ELR (cell line): ENCODE results near the gene PATE4.
"Not testable (repeated sequence)": the region's sequence is repeated elsewhere in the genome, so short reads cannot be mapped to it uniquely, and the experiment has no call there.

Source experiments
- DNase-seq: peaks from one replicate; pipeline ENCODE4 v3.0.0-alpha.2; 2015; ENCODE audit warnings: low read depth

Gene PATE4, protein sequence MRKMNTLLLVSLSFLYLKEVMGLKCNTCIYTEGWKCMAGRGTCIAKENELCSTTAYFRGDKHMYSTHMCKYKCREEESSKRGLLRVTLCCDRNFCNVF

DNA sequence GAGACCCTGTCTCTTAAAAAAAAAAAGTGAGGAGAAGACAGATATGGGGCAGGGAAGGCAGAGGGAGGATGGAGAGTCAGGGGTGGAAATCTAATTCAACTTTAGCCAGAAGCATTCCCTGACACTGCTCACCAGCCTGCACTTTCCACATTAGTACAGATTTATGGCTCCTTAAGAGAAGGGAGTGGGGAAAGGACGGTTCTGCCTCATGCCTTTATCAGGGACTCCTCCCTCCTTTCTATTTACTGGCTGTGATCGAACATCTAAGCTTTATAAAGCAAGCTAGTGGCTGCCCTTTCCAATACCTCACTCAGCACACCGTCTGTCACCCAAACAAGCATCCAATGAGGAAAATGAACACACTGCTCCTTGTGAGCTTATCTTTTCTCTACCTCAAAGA is at the start of gene PATE4:
TSS of gene PATE4 (plus strand) at position 301 of the 400 bp plus-strand sequence. CDS start at position 345, 44 bp downstream.
- DNase-seq = no peak

DNA sequence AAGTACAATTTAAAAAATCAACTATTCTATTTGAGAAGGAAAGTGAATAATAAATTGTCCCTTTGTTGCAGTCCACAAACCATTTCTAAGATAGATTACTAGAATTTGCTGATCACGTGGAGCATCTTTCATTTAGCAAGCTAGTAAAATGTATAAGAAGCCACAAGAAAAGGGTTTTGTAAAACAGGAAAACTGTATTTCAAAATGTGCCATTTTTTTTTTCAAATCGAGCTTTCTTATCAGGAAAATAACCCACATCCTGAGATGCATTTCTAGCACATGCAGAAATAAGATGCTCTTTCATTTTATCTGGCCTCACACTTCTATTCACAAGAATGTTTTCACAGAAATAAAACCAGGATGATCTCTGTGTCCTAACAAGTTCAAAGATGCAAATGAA is 48.4 kb upstream of the PATE4 start:
- no peak for DNase-seq

DNA sequence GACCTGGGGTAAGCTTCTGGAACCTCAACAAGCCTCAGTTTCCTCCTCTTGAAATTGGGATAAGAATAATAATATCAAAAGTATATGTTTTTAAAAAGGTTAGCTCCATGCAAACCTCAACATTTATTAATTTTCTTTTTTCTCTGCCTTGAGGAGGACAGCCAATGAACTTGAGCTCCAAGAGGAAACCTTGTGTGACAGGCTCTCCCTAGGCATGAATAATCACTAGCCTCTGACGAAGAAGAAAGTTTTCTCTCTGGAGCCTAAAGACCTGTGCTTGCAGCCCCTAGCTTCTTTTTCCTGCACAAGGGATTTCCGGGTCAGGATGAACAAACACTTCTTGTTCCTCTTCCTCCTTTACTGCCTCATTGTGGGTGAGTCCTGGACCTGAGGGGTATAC is 45.3 kb upstream of the PATE4 start, which contains the start of gene PATE3:
TSS of gene PATE3 (plus strand) at position 301 of the 400 bp plus-strand sequence. CDS start at position 326, 25 bp downstream.
- DNase-seq = no peak

DNA sequence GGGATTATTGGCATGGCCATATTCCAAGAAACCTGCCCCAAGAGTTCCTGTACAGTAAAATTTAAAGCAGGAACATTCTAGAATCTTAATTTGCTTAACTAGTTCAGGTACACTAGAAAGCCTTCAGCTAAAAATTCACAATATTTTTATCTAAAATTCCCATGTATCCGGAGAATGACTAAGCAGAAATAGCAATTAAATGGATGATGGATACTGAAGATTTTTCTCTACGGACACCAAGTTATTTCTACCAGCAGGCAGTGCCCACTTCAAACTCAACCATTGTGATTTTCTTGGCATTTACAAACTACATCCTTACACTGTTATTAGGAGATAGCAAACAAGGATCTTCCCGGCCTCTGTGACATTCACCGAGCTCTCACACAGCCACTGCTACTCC is 42.3 kb upstream of the PATE4 start:
- DNase-seq = no peak

DNA sequence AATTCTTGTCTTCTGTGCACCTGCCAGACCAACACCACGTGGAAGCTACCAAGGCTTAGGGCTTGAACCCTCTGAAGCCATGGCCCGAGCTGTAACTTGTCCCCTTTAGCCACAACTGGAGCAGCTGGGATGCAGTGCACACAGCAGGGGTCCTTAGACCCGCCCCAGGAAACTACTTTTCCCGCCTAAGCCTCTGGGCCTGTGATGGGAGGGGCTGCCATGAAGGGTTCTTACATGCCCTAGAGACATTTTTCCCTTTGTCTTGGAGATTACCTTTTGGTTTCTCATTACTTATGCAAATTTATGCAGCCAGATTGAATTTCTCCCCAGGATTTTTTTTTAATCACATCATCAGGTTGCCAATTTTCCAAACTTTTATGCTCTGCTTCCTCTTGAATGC is 35.5 kb upstream of the PATE4 start:
- no peak for DNase-seq

DNA sequence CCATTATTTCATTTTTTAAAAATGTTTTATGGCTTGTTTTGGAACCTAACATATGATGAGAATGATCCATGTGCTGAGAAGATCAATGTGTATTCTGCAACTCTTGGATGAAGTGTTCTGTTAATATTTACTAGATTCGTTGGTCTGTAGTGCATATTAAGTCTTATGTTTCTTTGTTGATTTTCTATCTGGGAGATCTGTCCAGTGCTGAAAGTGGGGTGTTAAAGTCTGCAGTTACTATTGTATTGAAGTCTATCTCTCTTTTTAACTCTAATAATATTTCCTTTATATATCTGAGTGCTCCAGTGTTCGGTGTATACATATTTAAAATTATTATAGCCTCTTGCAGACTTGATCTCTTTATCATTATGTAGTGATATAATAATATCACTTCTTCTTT is 33.3 kb upstream of the PATE4 start:
- DNase-seq = no peak

DNA sequence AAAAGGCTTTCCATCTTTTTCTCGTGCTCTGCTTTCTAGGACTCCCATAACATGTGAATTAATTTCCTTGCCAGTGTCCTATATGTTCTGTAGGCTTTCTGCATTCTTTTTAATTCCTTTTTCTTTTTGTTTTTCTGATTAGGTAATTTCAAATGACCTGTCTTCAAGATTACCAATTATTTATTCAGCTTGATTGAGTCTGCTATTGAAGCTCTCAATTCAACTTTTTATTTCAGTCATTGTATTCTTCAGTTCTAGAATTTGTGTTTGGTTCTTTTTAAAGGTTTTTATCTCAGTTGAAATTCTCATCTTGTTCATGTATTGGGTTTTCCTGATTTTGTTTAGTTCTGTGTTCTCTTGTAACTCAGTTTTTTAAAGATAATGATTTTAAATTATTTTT is 30.7 kb upstream of the PATE4 start:
- no peak for DNase-seq

DNA sequence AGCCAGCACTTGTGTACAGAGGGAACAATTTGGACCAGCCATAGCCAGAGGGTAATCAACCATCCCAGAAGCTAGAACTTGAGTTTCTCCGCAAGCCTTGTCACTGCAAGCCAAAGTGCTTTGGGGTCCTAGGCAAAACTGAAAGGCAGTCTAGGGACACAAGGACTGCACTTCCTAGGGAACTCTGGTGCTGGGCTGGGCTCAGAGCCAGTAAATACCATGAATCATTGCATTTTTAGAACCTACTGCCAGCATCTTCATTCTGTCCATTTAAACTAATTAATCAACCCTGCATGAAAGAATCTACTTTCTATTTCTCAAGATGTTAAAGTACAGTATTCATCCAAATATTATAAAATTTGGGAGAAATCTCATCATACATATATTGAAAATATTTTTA is 25.2 kb upstream of the PATE4 start:
- DNase-seq = peak; percentile 4

DNA sequence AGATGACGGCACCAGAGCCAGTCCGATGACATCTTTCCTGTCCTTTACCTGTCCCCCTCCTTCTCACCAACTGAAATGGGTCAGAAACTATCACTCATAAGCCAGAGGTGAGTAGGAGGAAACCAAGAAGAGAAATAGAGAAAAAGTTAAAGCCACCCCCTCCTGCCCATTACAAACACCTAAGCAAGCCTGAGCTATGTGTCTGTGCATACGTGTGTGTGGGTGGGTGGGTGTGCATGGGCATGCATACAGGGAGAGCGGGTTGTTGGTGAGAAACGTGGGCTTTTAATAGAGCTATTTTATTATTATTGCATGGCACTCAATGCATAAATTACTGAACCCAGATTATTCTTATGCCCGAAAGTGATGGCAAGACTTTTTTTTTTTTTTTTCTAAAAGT is 2.6 kb downstream of the PATE4 start:
- DNase-seq = no peak

DNA sequence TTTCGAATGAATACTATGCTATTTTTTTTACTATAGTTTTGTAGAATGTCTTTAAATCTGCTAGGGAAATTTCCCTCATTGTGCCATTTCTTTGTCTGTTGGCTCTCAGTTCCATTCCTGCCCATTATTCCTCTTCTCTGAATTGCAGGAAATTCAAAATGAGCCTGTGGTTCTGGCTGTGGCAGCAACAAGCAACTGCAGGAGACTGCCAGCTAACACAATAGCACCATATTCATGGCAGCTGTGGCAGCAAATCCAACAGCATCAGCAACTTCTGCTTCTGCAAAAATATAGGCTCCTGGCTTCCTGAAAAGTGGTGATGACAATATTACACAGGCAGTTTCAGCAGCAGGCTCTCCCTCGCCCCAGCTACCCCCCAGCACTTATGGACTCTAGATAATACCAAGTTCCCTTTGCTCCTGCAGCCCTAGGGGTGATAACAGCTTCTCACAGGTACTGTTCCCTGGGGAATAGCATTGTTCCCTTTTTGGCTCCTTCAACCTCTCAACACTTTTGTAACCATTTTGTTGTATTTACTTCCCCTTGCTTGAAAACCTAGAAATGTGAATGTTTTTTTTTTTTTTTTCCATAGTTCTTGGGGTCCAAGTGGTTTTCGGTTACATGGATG is 9.3 kb downstream of the PATE4 start:
- DNase-seq = no peak

DNA sequence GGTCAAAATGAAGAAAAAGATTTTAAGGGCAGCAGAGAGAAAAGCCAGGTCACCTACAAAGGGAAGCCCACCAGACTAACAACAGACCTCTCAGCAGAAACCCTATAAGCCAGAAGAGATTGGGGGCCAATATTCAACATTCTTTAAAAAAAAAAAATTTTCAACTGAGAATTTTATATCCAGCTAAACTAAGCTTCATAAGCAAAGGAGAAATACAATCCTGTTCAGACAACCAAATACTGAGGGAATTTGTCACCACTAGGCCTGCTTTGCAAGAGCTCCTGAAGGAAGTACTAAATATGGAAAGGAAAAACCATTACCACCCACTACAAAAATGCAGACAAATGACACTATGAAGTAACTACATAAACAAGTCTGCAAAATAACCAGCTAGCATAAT is 13.1 kb downstream of the PATE4 start:
- no peak for DNase-seq

DNA sequence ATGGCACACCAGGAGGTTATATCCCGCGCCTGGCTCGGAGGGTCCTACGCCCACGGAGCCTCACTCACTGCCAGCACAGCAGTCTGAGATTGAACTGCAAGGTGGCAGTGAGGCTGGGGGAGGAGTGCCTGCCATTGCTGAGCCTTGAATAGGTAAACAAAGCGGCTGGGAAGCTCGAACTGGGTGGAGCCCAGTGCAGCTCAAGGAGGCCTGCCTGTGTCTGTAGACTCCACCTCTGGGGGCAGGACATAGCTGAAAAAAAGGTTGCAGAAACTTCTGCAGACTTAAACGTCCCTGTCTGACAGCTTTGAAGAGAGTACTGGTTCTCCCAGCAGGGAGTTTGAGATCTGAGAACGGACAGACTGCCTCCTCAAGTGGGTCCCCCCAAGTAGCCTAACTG is 24.6 kb downstream of the PATE4 start:
- not testable (repeated sequence) for DNase-seq

DNA sequence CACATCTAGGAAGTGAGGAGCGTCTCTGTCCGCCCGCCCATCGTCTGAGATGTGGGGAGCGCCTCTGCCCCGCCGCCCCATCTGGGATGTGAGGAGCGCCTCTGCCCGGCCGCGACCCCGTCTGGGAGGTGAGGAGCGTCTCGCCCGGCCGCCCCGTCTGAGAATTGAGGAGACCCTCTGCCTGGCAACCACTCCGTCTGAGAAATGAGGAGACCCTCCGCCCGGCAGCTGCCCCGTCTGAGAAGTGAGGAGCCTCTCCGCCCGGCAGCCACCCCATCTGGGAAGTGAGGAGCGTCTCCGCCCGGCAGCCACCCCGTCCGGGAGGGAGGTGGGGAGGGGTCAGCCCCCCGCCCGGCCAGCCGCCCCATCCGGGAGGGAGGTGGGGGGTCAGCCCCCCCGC is 29.7 kb downstream of the PATE4 start:
- DNase-seq = not testable (repeated sequence)

DNA sequence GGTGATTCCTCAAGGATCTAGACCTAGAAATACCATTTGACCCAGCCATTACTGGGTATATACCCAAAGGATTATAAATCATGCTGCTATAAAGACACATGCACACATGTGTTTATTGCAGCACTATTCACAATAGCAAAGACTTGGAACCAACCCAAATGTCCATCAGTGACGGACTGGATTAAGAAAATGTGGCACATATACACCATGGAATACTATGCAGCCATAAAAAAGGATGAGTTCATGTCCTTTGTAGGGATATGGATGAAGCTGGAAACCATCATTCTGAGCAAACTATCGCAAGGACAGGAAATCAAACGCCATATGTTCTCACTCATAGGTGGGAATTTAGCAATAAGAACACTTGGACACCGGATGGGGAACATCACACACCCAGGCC is 32.2 kb downstream of the PATE4 start:
- DNase-seq = not testable (repeated sequence)

DNA sequence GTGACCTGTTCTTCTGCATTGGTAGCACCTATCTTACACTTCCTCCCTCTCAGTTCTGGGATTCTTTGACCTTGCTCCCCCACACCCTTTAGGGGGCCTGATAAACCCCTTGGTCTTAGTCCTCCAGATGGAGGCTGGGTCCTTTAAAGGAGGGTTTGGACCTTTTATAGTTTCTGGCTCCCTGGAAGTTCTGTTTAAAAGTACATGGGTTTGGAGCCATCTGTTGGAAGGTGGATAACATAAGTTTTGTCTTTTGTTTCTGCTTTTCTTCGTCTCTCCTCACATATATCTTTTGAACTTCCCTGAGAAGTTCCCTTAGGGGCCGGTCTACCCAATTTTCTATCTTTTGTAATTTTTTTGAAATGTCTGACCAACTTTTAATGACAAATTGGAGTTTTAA is 36.4 kb downstream of the PATE4 start:
- DNase-seq = no peak

DNA sequence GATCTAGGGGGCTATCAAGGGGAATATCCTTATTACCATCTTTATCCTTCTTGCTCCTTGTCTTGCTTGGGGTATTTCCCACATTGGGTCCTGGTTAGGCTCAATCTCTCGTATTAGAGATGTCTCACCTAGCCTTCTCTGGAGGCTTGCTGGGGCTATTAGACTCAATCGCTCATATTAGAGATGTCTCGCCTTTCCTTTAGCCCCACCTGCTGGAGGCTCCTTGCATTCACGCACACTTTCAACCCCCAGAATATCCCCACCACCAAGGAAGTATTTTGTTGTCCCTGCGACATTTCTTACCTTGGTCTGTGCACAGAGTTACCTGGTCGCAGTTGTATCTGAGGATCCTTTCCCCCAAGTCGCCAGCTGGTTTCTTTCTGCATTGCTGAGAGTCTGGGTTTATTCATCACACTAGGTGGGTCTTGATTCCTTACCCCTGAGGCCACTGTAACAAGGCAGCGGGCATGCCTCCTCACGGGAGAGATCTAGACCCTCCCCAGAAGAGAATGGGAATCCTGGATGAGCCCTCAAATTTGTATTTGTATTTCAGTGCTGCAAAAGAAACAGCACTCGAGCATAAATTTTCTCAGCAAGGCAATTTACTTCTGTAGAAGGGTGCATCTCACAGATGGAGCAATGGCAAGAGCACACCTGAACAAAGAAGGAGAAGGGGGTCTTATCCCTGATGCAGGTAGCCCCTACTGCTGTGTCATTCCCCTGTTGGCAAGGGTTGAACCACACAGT is 38.4 kb downstream of the PATE4 start:
- DNase-seq = peak; percentile 62

DNA sequence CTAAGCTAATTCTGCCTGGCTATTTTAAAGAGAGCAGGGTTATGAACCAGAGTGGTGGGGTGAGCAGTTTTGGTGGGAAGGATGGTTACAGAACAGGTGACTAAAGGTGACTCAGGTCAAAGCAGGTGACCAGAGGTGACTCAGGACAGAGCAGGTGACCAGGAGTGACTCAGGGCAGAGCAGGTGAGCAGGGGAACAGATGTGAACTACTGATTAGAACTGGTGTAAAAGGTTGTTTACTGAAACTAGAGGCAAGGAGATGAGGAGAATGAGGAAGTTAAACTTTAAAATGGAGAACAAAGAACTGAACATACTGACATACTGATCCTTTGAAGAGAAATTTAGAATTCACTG is 39.0 kb downstream of the PATE4 start:
- DNase-seq = no peak

DNA sequence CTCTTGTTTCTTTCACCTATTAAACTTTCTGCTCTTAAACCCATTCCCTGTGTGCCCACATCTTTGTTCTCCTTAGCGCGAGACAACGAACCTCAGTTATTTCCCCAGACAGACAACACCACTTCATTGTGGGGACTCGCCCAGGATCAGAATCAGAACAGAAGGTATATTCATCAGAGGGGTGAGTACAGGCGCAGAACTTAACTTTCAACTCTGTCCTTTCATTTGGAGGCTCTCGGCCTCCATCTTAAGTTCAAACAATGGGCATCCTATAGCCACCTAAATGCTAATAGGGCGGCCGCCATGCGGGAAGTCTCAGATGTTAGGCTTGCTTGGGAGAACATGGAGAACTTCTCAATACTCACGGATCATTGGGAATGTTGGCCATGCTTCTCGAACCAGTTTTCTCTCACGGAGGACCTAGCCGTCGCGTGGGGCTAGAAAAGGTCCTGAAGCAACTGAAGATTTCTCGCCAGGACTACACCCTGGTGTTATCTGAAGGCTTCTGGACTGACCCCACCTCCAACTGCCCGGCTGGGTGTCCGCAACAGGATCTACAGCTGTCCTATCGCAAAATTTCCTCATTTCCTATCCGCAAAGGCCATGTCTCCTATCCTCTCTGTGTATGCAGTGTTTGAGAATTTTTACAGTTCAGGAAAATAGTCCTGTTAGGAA is 40.9 kb downstream of the PATE4 start:
- no peak for DNase-seq

DNA sequence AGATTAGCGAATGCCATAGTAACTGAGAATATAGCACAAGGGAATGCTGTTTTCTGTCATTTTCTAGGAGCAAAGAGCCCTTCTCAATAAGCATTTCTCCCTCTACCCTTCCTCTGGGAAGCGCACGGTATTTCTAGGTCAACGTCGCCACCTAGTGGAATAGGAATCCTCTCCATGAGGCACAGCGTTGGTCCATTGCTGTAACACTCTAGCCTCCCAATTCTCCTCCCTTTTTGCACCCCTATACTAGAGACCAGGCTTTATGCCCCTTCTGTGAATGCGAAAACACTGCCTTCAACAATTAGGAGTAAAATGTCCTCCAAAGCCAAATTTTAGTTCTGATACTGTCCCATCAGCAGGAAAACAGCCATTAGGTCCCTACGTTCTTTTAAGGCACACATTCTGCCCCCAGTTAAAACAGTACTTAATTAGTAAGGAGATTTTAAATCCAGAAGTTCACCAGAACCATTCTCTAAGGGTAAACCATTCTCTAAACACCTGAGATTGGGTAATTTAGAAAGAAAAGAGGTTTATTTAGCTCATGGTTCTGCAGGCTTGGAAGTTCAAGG is 41.5 kb downstream of the PATE4 start:
- peak; percentile 75 for DNase-seq

DNA sequence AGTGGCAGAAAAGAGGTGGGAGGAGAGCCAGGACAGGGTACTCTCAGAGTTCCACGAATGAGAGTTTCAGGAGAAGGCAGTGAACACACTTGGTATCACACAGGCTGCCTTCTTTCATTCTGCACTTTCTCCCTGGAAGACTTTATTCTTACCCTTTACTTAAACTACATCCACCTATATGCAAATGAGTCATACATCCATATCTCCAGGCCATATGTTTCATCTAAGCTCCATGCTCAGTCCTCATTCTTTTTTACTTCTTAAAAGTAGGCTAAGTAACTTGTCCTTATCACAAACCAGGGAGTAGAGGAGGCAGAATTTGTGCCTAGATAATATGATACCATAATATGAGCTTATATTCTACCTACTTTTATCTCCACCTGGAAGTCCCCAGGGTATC is 48.2 kb downstream of the PATE4 start:
- no peak for DNase-seq

DNA sequence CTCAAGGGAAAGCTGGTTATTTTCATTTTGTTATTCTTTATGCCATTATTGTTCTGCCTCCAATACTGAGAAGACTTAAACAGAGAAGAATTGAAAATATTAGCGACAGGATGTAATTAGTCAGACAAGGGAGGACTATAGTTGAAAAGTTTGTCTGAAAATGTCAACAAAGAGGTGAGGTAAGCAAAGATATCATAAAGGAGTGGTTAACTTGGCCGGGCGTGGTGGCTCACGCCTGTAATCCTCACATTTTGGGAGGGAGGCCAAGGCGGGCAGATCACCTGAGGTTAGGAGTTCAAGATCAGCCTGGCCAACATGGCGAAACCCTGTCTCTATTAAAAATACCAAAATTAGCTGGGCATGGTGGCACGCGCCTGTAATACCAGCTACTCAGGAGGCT is 50.3 kb downstream of the PATE4 start:
- DNase-seq = no peak

DNA sequence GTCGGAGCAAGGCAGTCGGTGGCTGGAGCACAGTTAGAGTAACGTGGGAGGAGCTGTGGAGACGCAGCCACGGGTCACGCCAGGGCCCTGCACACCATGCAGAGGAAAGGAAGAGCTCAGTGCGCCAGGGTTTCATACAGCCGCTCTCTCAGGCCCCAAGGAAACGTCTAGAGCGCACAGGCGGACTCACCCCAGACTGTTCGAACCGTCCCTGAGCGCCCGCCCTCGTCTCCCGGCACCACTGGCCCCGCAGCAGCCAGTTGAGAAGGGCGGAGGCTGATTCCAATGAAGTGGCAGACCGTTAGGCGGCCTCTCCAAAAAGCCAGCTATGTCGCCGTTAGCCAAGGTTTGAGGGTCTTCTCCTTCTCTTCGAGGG is 53.9 kb downstream of the PATE4 start:
- DNase-seq = peak; percentile 50
